ENCODE measurements around the gene IMPDH1. TPM values are rescaled to one million over a fixed set of nuclear protein-coding genes. Genes with fewer than 3 reads are reported as not detected.
A peak's percentile ranks its signal among the peaks of the same experiment; 100 is the strongest.

Gene IMPDH1
- total and polyA plus RNA-seq, 10 of the 15 experiments (the other 5 are each of a cell fraction or from before 2014, with no cell fraction given) = 0.50 to 61.3 (median 41.8) TPM

GRCh38 chr7:128455543-128456254, 45.9 kb upstream of the IMPDH1 start, which contains the start of gene HILPDA (continued):
- TF ChIP-seq, protein P1, sequence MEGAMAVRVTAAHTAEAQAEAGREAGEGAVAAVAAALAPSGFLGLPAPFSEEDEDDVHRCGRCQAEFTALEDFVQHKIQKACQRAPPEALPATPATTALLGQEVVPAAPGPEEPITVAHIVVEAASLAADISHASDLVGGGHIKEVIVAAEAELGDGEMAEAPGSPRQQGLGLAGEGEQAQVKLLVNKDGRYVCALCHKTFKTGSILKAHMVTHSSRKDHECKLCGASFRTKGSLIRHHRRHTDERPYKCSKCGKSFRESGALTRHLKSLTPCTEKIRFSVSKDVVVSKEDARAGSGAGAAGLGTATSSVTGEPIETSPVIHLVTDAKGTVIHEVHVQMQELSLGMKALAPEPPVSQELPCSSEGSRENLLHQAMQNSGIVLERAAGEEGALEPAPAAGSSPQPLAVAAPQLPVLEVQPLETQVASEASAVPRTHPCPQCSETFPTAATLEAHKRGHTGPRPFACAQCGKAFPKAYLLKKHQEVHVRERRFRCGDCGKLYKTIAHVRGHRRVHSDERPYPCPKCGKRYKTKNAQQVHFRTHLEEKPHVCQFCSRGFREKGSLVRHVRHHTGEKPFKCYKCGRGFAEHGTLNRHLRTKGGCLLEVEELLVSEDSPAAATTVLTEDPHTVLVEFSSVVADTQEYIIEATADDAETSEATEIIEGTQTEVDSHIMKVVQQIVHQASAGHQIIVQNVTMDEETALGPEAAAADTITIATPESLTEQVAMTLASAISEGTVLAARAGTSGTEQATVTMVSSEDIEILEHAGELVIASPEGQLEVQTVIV (IDR thresholded peaks at IDR 0.05; ENCODE audit: borderline replicate concordance, partially characterized antibody) = no peak
- TF ChIP-seq CHD2 (IDR thresholded peaks at IDR 0.05; ENCODE audit: borderline replicate concordance, low read depth, low read length) (no peak; the same call in 1 of the 2 replicates), ZNF207 (IDR thresholded peaks at IDR 0.05; ENCODE audit: borderline replicate concordance) (no peak), TCF12 (IDR thresholded peaks at IDR 0.05; ENCODE audit: low read depth, low read length) (peak; percentile 61; the same call in 1 of the 2 replicates), EED (IDR thresholded peaks at IDR 0.05; ENCODE audit: low read depth) (peak; percentile 83), RAD21 (IDR thresholded peaks at IDR 0.05; ENCODE audit: insufficient read depth, low read depth, low read length) (no peak), PAX5 (IDR thresholded peaks at IDR 0.05; ENCODE audit: borderline replicate concordance, low read depth, low read length) (peak; percentile 86; the same call in 1 of the 2 replicates), SMARCA5 (IDR thresholded peaks at IDR 0.05) (no peak), SMC3 (IDR thresholded peaks at IDR 0.05; ENCODE audit: borderline replicate concordance, low read length) (no peak), FOXM1 (IDR thresholded peaks at IDR 0.05; ENCODE audit: low read depth, low read length) (no peak), IKZF1 (conservative IDR thresholded peaks at IDR 0.05) (peak; percentile 96), CBFB (IDR thresholded peaks at IDR 0.05; ENCODE audit: low read depth) (peak; percentile 65), MTA3 (IDR thresholded peaks at IDR 0.05; ENCODE audit: borderline replicate concordance, low read length) (no peak), ZNF687 (IDR thresholded peaks at IDR 0.05) (peak; percentile 94), POLR2AphosphoS2 (IDR thresholded peaks at IDR 0.05; ENCODE audit: low read depth, low read length) (peak; percentile 68; the same call in 1 of the 2 replicates), PKNOX1 (IDR thresholded peaks at IDR 0.05) (peak; percentile 51; the same call in 1 of the 2 replicates), RAD51 (IDR thresholded peaks at IDR 0.05) (no peak)
- TF ChIP-seq, protein P2, sequence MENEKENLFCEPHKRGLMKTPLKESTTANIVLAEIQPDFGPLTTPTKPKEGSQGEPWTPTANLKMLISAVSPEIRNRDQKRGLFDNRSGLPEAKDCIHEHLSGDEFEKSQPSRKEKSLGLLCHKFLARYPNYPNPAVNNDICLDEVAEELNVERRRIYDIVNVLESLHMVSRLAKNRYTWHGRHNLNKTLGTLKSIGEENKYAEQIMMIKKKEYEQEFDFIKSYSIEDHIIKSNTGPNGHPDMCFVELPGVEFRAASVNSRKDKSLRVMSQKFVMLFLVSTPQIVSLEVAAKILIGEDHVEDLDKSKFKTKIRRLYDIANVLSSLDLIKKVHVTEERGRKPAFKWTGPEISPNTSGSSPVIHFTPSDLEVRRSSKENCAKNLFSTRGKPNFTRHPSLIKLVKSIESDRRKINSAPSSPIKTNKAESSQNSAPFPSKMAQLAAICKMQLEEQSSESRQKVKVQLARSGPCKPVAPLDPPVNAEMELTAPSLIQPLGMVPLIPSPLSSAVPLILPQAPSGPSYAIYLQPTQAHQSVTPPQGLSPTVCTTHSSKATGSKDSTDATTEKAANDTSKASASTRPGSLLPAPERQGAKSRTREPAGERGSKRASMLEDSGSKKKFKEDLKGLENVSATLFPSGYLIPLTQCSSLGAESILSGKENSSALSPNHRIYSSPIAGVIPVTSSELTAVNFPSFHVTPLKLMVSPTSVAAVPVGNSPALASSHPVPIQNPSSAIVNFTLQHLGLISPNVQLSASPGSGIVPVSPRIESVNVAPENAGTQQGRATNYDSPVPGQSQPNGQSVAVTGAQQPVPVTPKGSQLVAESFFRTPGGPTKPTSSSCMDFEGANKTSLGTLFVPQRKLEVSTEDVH (IDR thresholded peaks at IDR 0.05; ENCODE audit: low read depth, partially characterized antibody) = no peak

Data from GM12878 (cell line).